SHP77 (cell line): Measurements from ENCODE around the gene SARDH.
A peak's percentile ranks its signal among the peaks of the same experiment; 100 is the strongest.
"Not testable (repeated sequence)": the region's sequence is repeated elsewhere in the genome, so short reads cannot be mapped to it uniquely, and the experiment has no call there.

ENCODE experiments used
- DNase-seq, 2 experiments: peaks; one replicate each; lab custom pipeline; 2025; lab: John Stamatoyannopoulos, UW

SARDH gene

GRCh38 chr9:133760713-133761290 is 22.6 kb upstream of the SARDH start:
- DNase-seq, result no peak

- no peak for DNase-seq
Measured at GRCh38 chr9:133759946-133760345, 21.8 kb upstream of the SARDH start.

DNA sequence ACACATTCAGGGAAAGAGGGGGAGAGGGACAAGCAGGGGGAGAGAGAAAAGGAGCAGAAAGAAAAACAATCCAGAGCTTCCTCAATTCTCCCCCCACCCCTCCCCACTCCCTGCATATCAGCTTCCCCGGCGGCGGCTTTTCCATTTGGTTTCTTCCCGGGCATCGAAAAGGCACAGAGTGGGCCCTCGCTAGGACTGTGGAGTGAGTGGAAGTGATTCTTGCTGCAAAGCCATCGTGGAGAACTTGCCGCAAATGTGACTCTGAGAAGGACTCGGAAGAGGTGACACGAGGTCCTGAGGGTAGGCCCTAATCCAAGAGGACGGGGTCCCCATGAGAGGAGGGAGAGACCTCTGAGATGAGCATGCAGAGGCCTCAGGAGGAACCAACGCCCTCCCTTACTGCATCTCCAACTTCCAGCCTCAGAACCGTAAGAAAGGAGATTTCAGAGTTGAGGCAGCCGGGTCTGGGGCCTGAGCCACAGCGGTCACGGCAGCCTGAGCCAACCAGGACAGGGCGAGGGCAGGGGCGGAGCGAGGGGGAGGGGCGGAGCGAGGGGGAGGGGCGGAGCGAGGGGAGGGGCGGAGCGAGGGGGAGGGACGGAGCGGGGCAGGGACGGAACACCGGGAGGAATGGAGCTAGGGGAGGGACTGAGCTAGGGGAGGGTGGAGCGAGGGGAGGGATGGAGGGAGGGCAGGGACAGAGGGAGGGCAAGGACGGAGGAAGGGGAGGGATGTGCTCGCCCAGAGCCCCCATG is 21.2 kb upstream of the SARDH start:
- no peak for DNase-seq

GRCh38 chr9:133758228-133758627 is 20.1 kb upstream of the SARDH start:
- DNase-seq, result no peak

GRCh38 chr9:133754688-133755227 is 16.6 kb upstream of the SARDH start:
- no peak for DNase-seq

DNA sequence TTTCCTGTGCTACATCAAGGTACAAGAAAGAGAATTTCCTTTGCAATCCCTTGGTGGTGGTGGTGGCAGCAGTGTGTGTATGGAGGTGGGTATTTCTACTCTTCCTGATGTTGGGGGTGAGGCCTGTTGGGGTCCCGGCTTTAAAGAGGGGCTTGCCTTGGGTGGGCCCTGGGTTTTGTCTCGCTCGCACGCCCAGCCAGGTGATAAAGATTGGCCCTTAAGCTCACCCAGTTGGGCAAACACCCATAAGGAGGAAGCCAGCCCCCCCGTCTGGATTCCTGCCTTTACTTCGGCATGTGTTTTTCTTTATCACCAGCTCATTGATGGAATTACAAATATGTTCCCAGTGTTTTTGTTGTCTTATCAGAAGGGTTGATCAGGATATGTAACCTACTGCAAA is 16.0 kb upstream of the SARDH start:
- no peak for DNase-seq

DNA sequence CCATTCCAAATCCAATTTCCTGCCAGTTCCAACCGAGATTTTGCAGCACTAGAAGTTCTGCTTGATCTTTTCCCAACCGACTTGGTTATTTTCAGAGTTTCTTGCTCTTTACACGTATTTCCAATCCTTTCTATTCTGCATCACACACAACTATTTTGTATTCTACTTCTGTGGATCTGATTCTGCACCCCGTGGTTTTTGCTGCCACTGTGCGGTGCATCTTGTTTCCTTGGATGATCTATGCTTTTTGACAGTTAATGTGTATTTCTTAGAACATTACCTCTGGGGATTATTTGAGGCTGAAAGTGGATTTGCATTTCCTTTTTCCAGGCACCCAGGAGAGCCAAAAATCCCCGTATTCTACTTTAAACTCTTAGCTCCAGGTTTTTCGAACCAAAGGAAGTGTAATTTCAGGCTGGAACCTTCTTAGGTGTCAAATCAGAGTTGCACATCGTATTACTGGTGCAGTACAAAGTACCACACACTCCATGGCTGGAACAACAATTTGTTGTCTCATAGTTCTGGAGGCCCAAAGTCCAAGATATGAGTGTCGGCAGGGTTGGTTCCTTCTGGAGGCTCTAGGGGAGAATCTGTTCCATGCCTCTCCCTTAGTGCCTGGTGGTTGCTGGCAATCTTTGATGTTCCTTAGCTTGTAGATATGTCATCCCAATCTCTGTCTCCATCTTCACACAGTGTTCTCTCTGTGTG is 14.7 kb upstream of the SARDH start:
- DNase-seq, result no peak

DNA sequence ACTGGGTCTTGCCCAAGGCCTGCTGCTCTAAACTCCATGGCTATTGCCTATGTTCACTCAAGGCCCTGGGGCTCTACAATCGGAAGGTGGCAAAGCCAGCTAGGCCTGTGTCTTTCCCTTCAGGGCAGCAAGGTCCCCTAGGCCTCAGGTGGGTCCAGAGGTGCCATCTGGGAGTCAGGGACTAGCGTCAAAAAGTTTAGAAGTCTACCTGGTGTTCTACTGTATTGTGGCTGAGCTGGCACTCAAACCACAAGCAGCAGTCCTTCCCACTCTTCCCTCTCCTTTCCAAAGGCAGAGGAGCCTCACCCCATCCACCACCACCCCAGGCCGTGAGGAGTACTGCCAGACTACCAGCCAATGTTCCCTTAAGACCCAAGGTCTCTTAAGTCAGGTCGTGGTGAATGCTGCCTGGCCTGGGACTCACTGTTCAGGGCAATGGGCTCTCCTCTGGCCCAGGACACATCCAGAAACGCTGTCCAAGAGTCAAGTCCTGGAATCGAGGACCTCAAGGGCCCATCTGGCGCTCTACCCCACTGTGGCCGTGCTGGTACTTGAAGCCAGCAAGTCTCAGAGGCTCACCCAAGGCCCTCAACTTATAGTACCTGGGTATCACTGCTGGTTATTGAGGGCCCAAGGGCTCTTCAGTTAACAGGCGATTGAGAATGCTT is 13.0 kb upstream of the SARDH start:
- no peak for DNase-seq

GRCh38 chr9:133747309-133747708 is 9.2 kb upstream of the SARDH start:
- no peak for DNase-seq

DNA sequence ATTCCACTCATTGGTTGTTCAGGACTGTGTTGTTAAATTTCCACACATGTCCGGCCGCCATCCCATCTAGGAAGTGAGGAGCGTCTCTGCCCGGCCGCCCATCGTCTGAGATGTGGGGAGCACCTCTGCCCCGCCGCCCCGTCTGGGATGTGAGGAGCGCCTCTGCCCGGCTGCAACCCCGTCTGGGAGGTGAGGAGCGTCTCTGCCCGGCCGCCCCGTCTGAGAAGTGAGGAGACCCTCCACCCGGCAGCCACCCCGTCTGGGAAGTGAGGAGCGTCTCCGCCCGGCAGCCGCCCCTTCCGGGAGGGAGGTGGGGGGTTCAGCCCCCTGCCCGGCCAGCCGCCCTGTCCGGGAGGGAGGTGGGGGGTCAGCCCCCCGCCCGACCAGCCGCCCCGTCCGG is 6.4 kb upstream of the SARDH start:
- DNase-seq, result not testable (repeated sequence)

DNA sequence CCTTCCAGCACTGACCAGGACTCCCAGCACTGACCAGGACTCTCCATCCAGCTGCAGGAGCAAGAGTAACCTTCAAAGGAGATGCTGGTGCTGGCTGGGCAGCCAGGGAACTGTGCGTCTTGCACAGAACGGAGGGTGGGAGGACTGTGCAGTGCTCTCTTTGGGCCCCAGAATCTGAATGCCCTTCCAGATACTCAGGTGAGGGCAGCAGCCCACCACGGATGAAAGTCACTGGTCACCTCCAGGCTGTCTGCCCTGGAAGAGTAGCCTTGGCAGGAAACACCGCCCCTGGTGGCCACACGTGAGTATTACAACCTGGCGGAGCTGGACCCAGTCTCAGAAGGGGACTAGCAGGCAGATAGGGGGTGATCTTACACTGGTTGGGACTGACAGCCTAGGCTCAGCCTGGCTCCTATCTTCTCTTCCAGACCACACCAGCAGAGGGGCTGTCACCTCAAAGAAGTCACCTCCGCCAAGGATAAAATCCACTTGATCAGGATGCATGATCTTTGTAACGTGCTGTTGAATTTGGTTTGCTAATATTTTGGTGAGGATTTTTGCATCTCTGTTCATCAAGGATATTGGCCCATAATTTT is 4.8 kb upstream of the SARDH start:
- peak; percentile 76 to 86 for DNase-seq

- no peak for DNase-seq
Measured at GRCh38 chr9:133742251-133742650, 4.1 kb upstream of the SARDH start.

GRCh38 chr9:133741716-133742115 is 3.6 kb upstream of the SARDH start:
- no peak for DNase-seq

- no peak for DNase-seq
Measured at GRCh38 chr9:133740911-133741310, 2.8 kb upstream of the SARDH start.

GRCh38 chr9:133739408-133740280 is 1.5 kb upstream of the SARDH start:
- DNase-seq, result no peak

GRCh38 chr9:133738640-133739225 is 581 bp upstream of the SARDH start:
- no peak for DNase-seq

- peak; percentile 62 to 77 for DNase-seq
Measured at GRCh38 chr9:133737071-133737773, 930 bp downstream of the SARDH start.

GRCh38 chr9:133735931-133736330 is 2.2 kb downstream of the SARDH start:
- DNase-seq, result no peak

DNA sequence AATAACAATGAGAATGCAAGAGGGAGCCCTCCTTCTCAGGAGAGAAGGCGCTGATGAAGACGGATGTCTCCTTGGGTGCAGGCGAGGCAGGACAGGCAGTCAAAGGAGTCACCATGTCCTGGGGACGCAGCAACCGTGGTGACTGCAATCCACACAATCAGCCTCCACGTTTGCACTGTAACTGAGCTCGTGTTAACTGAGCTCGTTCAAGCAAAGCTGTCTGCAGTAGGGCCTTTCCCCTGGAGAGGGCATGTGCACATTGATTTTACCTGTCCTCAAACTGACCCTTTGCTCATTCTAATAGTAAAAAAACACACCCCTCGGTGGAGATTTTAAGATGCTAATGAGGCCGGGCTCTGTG is 2.8 kb downstream of the SARDH start:
- DNase-seq, result no peak
